HG03108 (cell line): ENCODE results near the gene FHIT.

Experiments
- ATAC-seq: cut with Tn5 transposase; IDR thresholded peaks from one replicate; pipeline ENCODE4 v1.9.1; 2021; ENCODE audit warnings: moderate library complexity; ENCODE audit not compliant: unreplicated experiment

Gene FHIT

GRCh38 chr3:60202052-60202726 is 1049.1 kb downstream of the FHIT start:
- no peak for ATAC-seq

DNA sequence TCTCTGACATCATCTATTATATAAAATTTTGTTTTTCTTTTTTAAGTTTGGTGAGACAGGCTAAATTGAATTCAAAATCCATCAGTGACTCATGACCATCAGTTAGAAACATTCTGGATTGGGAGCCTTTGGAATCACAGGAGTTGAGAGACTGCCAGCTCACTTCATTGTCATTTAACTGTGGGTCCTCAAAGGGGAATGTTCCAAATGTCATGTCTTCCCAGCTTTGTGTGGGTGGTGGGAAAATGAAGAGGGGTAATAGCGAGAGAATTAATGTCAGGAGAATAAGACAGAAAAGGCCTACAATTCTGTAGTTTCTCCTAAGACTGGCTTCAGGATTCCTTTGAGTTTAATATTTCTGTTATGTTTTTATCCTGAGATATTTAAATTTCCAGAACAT is 1051.9 kb downstream of the FHIT start:
- ATAC-seq, result no peak

- no peak for ATAC-seq
Observed at GRCh38 chr3:60198179-60198720, 1053.0 kb downstream of the FHIT start.

DNA sequence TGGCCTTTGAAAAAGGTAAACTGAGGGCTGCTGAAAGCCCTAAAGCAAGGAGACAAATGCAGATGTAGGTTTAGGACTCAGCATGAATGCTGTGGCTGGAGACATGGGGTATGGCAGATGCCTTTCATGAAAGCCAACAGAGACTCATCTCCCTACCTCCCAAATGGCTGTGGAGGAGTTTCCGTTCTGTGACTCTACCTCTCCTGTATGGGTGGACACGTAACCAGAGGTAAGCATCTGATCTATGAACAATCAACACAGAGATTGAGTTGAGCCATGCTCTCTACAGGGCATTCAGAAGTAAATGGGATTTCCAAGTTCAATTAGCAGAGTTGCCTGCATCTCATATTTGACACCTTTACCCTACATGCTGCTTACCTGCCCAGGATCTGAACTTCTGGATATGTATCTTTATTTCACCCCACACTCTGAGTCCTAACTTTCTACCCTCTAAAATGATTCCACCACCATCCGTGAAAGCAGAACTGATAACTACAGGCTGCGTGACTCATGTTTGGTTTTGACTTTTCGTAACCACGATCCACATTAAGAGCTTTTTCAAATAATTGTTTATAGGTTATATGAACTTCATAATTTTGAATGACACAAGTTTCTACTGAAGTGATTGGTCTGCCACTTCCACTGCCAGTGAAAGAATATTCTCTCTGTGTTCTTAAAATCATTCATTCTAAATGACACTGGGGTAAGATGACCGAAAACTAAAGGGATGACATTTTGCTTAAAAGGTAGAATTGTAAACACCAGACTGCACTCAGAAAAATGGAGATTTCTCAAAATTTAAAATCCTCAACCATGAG is 1058.7 kb downstream of the FHIT start:
- ATAC-seq, result no peak

GRCh38 chr3:60190073-60190472 is 1061.2 kb downstream of the FHIT start:
- ATAC-seq, result no peak

GRCh38 chr3:60189304-60189703 is 1061.9 kb downstream of the FHIT start:
- no peak for ATAC-seq

- no peak for ATAC-seq
Observed at GRCh38 chr3:60188803-60189202, 1062.4 kb downstream of the FHIT start.

DNA sequence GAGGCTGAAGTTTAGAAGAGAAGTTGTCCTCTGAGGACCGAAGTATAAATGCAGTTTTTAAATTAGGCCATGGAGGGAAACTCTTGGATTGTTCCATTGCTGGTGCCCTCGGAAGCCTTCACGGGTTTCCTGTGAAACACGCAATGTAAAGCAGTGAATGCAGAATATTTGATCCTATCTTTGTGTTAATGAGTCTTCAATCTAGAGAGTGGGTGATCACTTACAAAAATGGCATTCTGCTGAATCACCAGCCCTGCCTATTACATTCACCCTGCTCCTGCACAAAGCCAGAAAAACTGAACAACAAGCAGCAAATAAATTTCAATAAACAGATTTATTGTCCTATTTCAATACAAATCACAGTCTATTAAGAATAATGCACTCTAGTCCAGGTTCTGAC is 1063.9 kb downstream of the FHIT start:
- ATAC-seq, result no peak

DNA sequence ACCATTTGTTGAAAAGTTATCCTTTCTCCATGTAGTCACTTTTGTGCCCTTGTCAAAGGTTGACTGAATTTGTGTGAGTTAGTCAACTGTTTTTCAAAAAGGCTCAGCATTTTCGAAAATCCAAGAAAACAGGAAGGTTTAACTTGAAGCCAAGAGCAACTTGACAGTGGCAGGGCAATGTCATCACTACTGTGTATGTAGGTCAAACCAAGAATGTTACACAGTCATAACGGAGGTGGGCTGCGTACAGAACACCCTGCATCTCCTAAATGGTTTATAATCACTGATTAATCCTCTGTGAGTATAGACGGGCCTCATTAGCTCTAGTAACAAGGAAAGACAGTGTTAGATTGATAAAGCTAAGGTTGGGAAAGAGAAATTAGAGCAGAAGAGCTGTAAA is 1064.9 kb downstream of the FHIT start:
- no peak for ATAC-seq

DNA sequence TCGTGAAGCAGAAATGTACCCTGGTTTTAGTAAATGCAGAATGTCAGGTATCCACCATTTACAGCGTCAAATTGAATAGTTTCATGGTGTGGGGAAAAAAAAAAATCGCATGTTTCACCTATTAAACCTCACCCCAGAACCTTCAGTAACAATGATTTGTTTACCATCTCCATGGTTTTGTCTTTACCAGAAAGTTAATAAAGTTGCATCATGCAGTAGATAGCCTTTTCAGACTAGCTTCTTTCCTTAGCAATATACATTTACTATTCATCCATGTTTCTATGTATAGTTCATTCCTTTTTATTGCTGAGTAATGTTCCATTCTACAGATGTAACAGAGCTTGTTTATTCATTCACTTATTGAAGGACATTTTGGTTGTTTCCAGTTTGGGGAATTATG is 1066.1 kb downstream of the FHIT start:
- no peak for ATAC-seq

DNA sequence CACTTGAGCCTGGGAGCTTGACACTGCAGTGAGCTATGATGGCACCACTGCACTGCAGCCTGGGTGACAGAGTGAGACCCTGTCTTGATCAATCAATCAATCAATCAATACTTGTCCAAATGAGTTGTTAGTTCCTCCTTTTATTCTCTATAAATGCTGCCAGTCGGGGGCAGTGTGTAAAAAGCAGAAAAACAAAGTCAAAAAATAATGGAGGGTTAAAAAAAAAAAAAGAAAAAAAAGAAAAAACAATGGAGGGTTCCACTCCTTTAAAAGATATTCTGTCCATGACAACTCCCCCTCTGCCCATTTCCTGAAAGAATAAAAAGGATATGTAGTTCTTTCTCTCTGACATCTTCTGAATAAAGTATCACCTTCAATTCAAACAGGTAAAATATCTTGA is 1068.6 kb downstream of the FHIT start:
- ATAC-seq, result no peak

GRCh38 chr3:60178931-60179653 is 1072.2 kb downstream of the FHIT start:
- ATAC-seq, result no peak

DNA sequence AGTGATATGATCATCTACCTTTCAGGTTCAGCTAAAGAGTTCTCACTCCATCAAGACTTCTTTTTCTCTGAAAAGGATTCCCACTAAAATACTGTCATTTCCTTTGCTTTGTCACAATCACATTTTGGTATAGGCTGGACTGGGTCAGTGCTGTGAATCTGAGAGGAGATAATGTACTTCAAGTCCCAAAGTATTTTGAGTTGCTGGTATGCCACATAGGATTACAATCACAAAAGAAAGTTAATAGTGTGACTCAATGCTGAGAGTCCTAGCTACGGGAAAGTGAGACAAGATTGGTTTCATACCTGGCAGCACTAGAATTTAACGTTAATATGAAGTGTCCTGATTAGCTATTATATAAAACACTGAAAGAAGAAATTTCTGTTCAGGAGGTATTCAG is 1073.5 kb downstream of the FHIT start:
- no peak for ATAC-seq

DNA sequence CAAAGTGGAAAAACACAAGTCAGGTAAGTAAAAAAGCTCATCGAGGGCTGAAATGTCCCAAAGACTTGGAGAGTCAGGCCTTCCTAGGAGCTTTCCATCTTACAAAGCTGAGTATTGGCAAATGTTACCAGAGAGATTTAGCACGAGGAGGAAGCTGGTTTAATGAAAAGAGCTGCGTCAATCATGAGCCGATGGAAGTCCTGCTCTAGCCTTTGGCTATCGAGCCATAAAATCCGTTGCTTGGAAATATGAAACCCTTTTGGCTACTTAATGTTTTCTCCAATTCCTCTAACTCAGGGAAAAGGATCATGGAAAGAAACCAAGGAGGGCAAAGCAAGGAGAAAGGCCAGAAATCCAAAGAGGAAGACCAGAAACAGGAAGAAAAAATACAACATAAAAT is 1074.6 kb downstream of the FHIT start:
- ATAC-seq, result no peak

DNA sequence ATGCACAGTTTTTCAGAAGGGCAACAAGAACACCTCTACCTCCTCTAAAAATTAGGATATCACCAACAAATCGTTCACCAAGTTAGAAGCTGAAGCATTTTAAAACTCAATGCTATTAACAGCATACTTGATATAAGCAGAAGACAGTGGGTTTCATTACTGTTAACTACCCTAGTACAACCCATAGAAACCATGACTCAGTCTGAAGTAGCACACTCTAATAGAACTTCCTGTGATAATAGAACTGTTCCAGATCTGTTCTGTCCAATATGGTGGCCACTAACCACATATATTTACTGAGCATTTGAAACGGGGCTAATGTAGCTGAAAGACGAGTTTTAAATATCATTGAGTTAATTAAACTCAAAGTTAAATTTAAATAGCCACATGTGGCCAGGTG is 1075.6 kb downstream of the FHIT start:
- no peak for ATAC-seq

GRCh38 chr3:60169755-60170154 is 1081.5 kb downstream of the FHIT start:
- ATAC-seq, result no peak

DNA sequence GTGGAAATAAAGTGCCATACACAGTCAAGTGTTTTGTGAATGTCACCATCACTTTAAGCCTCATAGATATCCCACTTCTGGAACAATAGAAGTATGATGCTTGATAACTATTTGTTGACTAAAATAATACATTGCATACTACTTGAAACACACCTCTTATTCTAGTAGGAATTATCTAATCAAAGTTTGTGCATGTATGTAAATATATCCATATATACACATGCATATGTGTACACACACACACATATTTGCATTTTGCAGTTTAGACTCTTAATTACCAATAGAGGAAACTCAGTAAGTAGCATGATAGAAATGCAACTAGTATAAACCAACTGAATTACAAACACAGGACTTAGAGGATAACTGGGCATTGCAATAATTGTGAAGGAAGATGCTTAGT is 1084.1 kb downstream of the FHIT start:
- ATAC-seq, result no peak

GRCh38 chr3:60160822-60161748 is 1090.2 kb downstream of the FHIT start:
- no peak for ATAC-seq

DNA sequence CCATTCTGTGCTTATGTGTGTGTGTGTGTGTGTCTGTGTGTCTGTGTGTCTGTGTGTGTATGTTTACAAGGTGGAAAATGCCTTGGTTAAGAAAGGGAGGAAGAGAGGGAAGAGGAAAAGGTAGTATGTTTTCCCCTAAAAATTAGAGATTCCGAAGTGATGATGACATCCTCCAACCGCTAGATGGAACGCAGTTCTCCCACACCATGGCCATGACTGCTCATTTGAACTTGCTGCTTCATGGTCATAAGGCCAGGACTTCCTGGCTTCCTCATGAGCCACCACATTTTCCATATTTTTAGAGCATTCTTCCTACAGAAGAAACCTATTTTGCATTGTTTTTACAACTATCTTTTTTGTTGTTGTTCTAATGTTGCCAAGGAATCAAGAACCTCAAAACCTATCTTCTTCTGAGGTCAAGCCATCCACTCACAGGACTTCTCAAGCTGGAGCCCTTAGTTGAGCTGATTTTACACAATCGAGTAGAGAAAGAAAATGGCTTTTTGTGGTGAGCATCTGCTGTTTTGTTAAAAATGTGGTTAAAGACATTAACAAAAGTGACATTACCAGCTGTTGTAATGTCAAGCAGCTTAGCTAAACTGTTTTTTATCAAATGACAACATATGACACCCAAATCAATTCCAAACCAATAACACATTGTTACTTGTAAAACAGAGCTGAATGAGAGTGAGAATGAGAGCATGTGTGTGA is 1091.0 kb downstream of the FHIT start:
- ATAC-seq, result no peak

DNA sequence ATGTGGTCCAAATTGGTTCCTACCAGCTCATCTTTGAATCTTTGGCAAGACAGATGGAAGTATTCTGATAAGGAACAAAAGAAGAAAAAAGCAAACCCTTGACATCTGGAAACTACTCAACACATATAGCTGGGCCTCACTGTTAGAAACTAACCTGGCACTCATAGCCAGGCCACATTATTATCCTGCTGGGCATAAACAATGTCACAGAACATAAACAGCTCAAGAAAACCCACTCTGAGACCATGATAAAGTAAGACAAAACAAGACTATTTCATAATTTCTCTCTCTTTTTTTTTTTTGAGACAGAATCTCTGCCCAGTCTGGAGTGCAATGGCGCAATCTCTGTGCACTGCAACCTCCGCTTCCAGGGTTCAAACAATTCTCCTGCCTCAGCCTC is 1093.2 kb downstream of the FHIT start:
- no peak for ATAC-seq
